Endothelial cell of umbilical vein (primary cell): ENCODE measurements around the gene KAT7. TPM values are rescaled to one million over a fixed set of nuclear protein-coding genes. Genes with fewer than 3 reads are reported as not detected.

Source experiments
- BruUV-seq: library from RNA; stranded (reverse); fragments of 400-500 nt; replicated peaks from 2 replicates; lab custom pipeline; 2021; lab: Mats Ljungman, UMichigan
- CTCF ChIA-PET: fragments of 300-600, 350-600 bp; sonication (Branson Sonifier 250); formaldehyde crosslinking; loops from one replicate; lab custom pipeline; 2021; ENCODE audit warnings: antibody characterized with exemption, inconsistent platforms; lab: Charles Lee
- POLR2A ChIA-PET: fragments of 300-600, 350-600 bp; sonication (Branson Sonifier 250); formaldehyde crosslinking; loops from one replicate; lab custom pipeline; 2021; ENCODE audit warnings: antibody characterized with exemption, inconsistent platforms; lab: Charles Lee
- DNase-seq: peaks from one replicate; pipeline ENCODE4 v3.0.0-alpha.2; 2011; ENCODE audit warnings: low read depth, low spot score
- FAIRE-seq: peaks from 2 replicates; lab custom pipeline; 2011; peaks lifted over from hg19 to GRCh38; lab: Jason Lieb, UNC
- H2AFZ ChIP-seq: 2 replicates; pipeline ENCODE4 v1.6.0; 2012; ENCODE audit warnings: low read depth, low read length, control low read depth, inconsistent platforms
- H3K27ac ChIP-seq: 2 replicates; pipeline ENCODE4 v1.5.1; 2011; ENCODE audit warnings: low read depth, mild to moderate bottlenecking, control low read depth, low read length, moderate library complexity; ENCODE audit not compliant: insufficient read depth
- H3K27me3 ChIP-seq, 2 experiments: 2 replicates each; pipeline versions ENCODE4 v1.6.0 to v1.6.1; 2011; ENCODE audit warnings: low read length in 2 of 2, mixed read lengths in 1 of 2; ENCODE audit not compliant: control insufficient read depth in 2 of 2, insufficient read depth in 2 of 2
- H3K36me3 ChIP-seq, 2 experiments: 2 replicates in 1 of 2; 3 replicates in 1 of 2; pipeline ENCODE4 v1.5.1; 2011; ENCODE audit warnings: low read length in 2 of 2, mild to moderate bottlenecking in 1 of 2, moderate library complexity in 1 of 2; ENCODE audit not compliant: control insufficient read depth in 2 of 2, insufficient read depth in 2 of 2; ENCODE audit errors: extremely low read depth in 1 of 2
- H3K4me1 ChIP-seq: 3 replicates; pipeline ENCODE4 v1.5.1; 2011; ENCODE audit warnings: mild to moderate bottlenecking, low read length; ENCODE audit not compliant: control insufficient read depth, insufficient read depth; ENCODE audit errors: extremely low read depth
- H3K4me2 ChIP-seq: 2 replicates; pipeline ENCODE4 v1.6.1; 2011; ENCODE audit warnings: low read length, control low read depth, mixed read lengths; ENCODE audit not compliant: insufficient read depth
- H3K4me3 ChIP-seq, 3 experiments: fragments of 200-600 bp in 1 of 3; sonication (generic), shearing (Covaris generic) in 1 of 3; replicated peaks in 1 of 3; 2 replicates each; pipeline ENCODE4 v1.5.1; 2011 to 2016; ENCODE audit warnings: control low read depth in 3 of 3, low read length in 3 of 3, mild to moderate bottlenecking in 2 of 3, inconsistent platforms in 1 of 3, low read depth in 1 of 3, moderate library complexity in 1 of 3; ENCODE audit not compliant: insufficient read depth in 1 of 3
- H3K79me2 ChIP-seq: 2 replicates; pipeline ENCODE4 v1.6.0; 2012; ENCODE audit warnings: low read length, inconsistent platforms; ENCODE audit not compliant: control insufficient read depth, insufficient read depth
- H3K9ac ChIP-seq: replicated peaks from 2 replicates; pipeline ENCODE3; 2011; ENCODE audit warnings: low read length, control low read depth; ENCODE audit not compliant: insufficient read depth; ENCODE audit errors: extremely low read depth
- H3K9me1 ChIP-seq: replicated peaks from 3 replicates; pipeline ENCODE4 v1.6.0; 2011; ENCODE audit warnings: mild to moderate bottlenecking, low read length; ENCODE audit not compliant: control insufficient read depth, insufficient read depth; ENCODE audit errors: extremely low read depth
- H3K9me3 ChIP-seq: replicated peaks from 2 replicates; pipeline ENCODE4 v1.5.1; 2012; ENCODE audit warnings: low read length, inconsistent platforms; ENCODE audit not compliant: control insufficient read depth, insufficient read depth
- H4K20me1 ChIP-seq: replicated peaks from 2 replicates; pipeline ENCODE3; 2011; ENCODE audit warnings: mild to moderate bottlenecking, low read length; ENCODE audit not compliant: control insufficient read depth, insufficient read depth; ENCODE audit errors: extremely low read depth
- EZH2 ChIP-seq: IDR thresholded peaks from 2 replicates; pipeline ENCODE4 v1.6.1; 2012; ENCODE audit warnings: borderline replicate concordance, low read depth, mild to moderate bottlenecking, moderate library complexity, low read length, inconsistent platforms; ENCODE audit not compliant: severe bottlenecking
- FOS ChIP-seq: IDR thresholded peaks from 2 replicates; pipeline ENCODE4 v1.6.1; 2011; ENCODE audit warnings: mild to moderate bottlenecking, low read length, moderate library complexity, borderline replicate concordance; ENCODE audit not compliant: insufficient read depth
- GATA2 ChIP-seq: IDR thresholded peaks from 2 replicates; pipeline ENCODE4 v1.7.0; 2011; ENCODE audit warnings: low read depth, mild to moderate bottlenecking, moderate library complexity, mixed read lengths, low read length; ENCODE audit not compliant: insufficient read length, insufficient read depth
- JUN ChIP-seq: IDR thresholded peaks from 2 replicates; pipeline ENCODE4 v1.6.1; 2011; ENCODE audit warnings: borderline replicate concordance, low read depth; ENCODE audit not compliant: insufficient read length, insufficient read depth
- MYC ChIP-seq: IDR thresholded peaks from one replicate; pipeline ENCODE4 v1.6.1; 2011; ENCODE audit warnings: mild to moderate bottlenecking, low read depth, low read length
- POLR2A ChIP-seq: IDR thresholded peaks from 2 replicates; pipeline ENCODE4 v1.6.1; 2012; ENCODE audit warnings: low read depth, mild to moderate bottlenecking, control low read depth, low read length
- POLR2AphosphoS5 ChIP-seq: IDR thresholded peaks from 2 replicates; pipeline ENCODE4 v1.6.1; 2012; ENCODE audit warnings: low read depth, mild to moderate bottlenecking, control low read depth, low read length, moderate library complexity; ENCODE audit not compliant: insufficient read depth
- dilution Hi-C: fragments of 300-500 bp; cut with MboI; formaldehyde crosslinking; loops from one replicate; pipeline ENCODE4 v1.15.0; 2019; ENCODE audit warnings: low sequenced_read_pairs; ENCODE audit not compliant: extremely low pct_ligation_motif_present
- intact Hi-C: fragments of 100-400 bp; cut with micrococcal nuclease; formaldehyde crosslinking; loops from one replicate; pipeline ENCODE4 v1.10.0; 2022
- polyA plus RNA-seq, 4 experiments: library from polyadenylated mRNA; depleted of rRNA in 3 of 4; stranded (reverse) in 3 of 4; unstranded in 1 of 4; fragments of >200 nt; gene quantifications; 2 replicates each; pipeline versions ENCODE4 v1.2.1 to v1.2.3, GENCODE V29; 2011 to 2012; ENCODE audit warnings: missing spikeins in 1 of 4
- total RNA-seq: library from RNA; stranded (reverse); gene quantifications from 2 replicates; pipeline ENCODE4 v1.2.3, GENCODE V29; 2021
- TF ChIP-seq, protein P1 (sequence below): IDR thresholded peaks from 2 replicates; pipeline ENCODE4 v1.6.1; 2011; ENCODE audit not compliant: insufficient read depth, insufficient read length
- TF ChIP-seq, protein P2 (sequence below), 2 donors: IDR thresholded peaks; 1 replicate in 1 of 2; 2 replicates in 1 of 2; pipeline ENCODE4 v1.5.1; 2011; ENCODE audit warnings: low read length in 2 of 2, mild to moderate bottlenecking in 2 of 2, moderate library complexity in 2 of 2, control low read depth in 1 of 2, inconsistent platforms in 1 of 2, low read depth in 1 of 2; ENCODE audit not compliant: insufficient read depth in 1 of 2; ENCODE audit errors: extremely low read depth in 1 of 2

Gene KAT7
- total and polyA plus RNA-seq, 2 donors (not counting 3 experiments of a cell fraction or from before 2014, with no cell fraction given) = 44.5 to 66.2 TPM

DNA sequence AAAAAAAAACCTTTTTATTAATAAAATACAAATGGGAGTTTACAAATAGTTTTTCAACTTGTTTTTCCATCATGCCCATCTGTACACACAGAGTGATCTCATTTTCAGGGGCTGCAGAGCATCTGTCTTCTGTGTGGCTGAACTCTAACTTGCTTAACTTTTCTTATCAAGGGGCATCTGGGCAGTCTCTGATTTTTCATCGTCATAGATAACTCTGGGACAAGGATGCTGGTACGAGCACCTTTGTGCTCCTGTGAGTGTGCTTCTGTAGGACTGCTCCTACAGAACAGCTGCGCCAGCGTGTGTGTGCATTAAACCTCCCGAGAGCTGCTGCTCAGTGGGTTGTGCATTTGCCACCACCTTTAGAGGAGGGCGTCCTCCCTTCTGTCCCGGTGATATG lies 94.0 kb downstream of the KAT7 start:
- DNase-seq (no peak), FAIRE-seq (no peak)
- Histone ChIP-seq H3K36me3 (no peaks in the 10 kb centered on the region), H3K27ac (no peak overlapping the region), H3K9me1 (no peaks in the 10 kb centered on the region), H3K27me3 (peaks cover 19 to 24% of the 10 kb centered on the region in 2 experiments), H2AFZ (no peak overlapping the region), H3K4me2 (no peak overlapping the region), H3K4me1 (no peaks in the 10 kb centered on the region), H3K9me3 (no peaks in the 10 kb centered on the region), H3K4me3 (no peak overlapping the region), H4K20me1 (no peaks in the 10 kb centered on the region), H3K9ac (no peak overlapping the region), H3K79me2 (no peaks in the 10 kb centered on the region)
- intact Hi-C loops (loop anchor here (5.0 kb wide), 1 partner anchor 70 kb away; no protein-coding TSS in a partner anchor), dilution Hi-C loops (no loop called here)
- ChIA-PET POLR2A (no interaction called here), CTCF (interaction anchor here (0.8 to 1.6 kb wide), 10 partner anchors 14 to 326 kb away, joined by 3 to 14 read pairs (median 3); partner anchors contain the start of gene DLX3)
- no peak for TF ChIP-seq MYC
- TF ChIP-seq FOS = no peak
- TF ChIP-seq JUN = no peak
- no peak for TF ChIP-seq GATA2
- no peak for TF ChIP-seq POLR2AphosphoS5
- TF ChIP-seq, protein P1, sequence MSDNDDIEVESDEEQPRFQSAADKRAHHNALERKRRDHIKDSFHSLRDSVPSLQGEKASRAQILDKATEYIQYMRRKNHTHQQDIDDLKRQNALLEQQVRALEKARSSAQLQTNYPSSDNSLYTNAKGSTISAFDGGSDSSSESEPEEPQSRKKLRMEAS = no peak
- no peak for TF ChIP-seq POLR2A
- TF ChIP-seq, protein P2, sequence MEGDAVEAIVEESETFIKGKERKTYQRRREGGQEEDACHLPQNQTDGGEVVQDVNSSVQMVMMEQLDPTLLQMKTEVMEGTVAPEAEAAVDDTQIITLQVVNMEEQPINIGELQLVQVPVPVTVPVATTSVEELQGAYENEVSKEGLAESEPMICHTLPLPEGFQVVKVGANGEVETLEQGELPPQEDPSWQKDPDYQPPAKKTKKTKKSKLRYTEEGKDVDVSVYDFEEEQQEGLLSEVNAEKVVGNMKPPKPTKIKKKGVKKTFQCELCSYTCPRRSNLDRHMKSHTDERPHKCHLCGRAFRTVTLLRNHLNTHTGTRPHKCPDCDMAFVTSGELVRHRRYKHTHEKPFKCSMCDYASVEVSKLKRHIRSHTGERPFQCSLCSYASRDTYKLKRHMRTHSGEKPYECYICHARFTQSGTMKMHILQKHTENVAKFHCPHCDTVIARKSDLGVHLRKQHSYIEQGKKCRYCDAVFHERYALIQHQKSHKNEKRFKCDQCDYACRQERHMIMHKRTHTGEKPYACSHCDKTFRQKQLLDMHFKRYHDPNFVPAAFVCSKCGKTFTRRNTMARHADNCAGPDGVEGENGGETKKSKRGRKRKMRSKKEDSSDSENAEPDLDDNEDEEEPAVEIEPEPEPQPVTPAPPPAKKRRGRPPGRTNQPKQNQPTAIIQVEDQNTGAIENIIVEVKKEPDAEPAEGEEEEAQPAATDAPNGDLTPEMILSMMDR (IDR thresholded peaks at IDR 0.05; ENCODE audit: extremely low read depth in 1 of 2, insufficient read depth in 1 of 2, low read depth in 1 of 2, low read length in 2 of 2) = no peak
- no peak for TF ChIP-seq EZH2
- no TSS peak for BruUV-seq

Other genes with a start within 250 kb of the KAT7 start
- 2.0 and 2.1 TPM in 2 replicates for gene NXPH3, start 212.8 kb upstream of the KAT7 start, total RNA-seq
- gene NXPH3, start 212.8 kb upstream of the KAT7 start, polyA plus RNA-seq = 1.7 and 2.1 TPM in 2 replicates
- gene SPOP, start 110.6 kb upstream of the KAT7 start, total RNA-seq = 61.0 and 61.9 TPM in 2 replicates
- 46.9 and 55.5 TPM in 2 replicates for gene SPOP, start 110.6 kb upstream of the KAT7 start, polyA plus RNA-seq
- gene SLC35B1, start 80.7 kb upstream of the KAT7 start, total RNA-seq = 87.0 and 96.7 TPM in 2 replicates
- 138 and 142 TPM in 2 replicates for gene SLC35B1, start 80.7 kb upstream of the KAT7 start, polyA plus RNA-seq
- 10.4 and 12.2 TPM in 2 replicates for gene FAM117A, start 24.6 kb upstream of the KAT7 start, total RNA-seq
- 24.1 and 27.2 TPM in 2 replicates for gene FAM117A, start 24.6 kb upstream of the KAT7 start, polyA plus RNA-seq
- gene TAC4, start 59.4 kb downstream of the KAT7 start, total RNA-seq = not detected in 2 replicates
- gene TAC4, start 59.4 kb downstream of the KAT7 start, polyA plus RNA-seq = 0.19 and 0.27 TPM in 2 replicates
- not detected in 2 replicates for gene DLX4, start 180.5 kb downstream of the KAT7 start, total RNA-seq
- gene DLX4, start 180.5 kb downstream of the KAT7 start, polyA plus RNA-seq = not detected in 2 replicates
- gene DLX3, start 206.5 kb downstream of the KAT7 start, total RNA-seq = not detected in 2 replicates
- gene DLX3, start 206.5 kb downstream of the KAT7 start, polyA plus RNA-seq = not detected in 2 replicates